C4-2B (cell line): Measurements from ENCODE around the gene ZFP42.

Source experiments
- CTCF ChIP-seq: fragments of 450-650 bp; conservative IDR thresholded peaks from 2 replicates; pipeline ENCODE4 v1.5.1; 2017; ENCODE audit warnings: mild to moderate bottlenecking
- ZFX ChIP-seq: fragments of 450-650 bp; IDR thresholded peaks from 2 replicates; pipeline ENCODE4 v1.6.1; 2017

GRCh38 chr4:187962926-187963325 is 32.6 kb upstream of the ZFP42 start:
- no peak for TF ChIP-seq CTCF
- TF ChIP-seq ZFX, result no peak
